Epithelial cell of esophagus (primary cell): ENCODE measurements around the gene EPHX1.

Source experiments
- DNase-seq: peaks from one replicate; pipeline ENCODE4 v3.0.0; 2010; ENCODE audit warnings: low read depth
- H3K4me3 ChIP-seq: 2 replicates; pipeline ENCODE4 v1.5.1; 2011; ENCODE audit warnings: mild to moderate bottlenecking, low read length, control low read depth
- TF ChIP-seq, protein P1 (sequence below): IDR thresholded peaks from 2 replicates; pipeline ENCODE4 v1.5.1; 2011; ENCODE audit warnings: low read depth, mild to moderate bottlenecking, low read length, control low read depth, inconsistent platforms; ENCODE audit not compliant: insufficient read depth; ENCODE audit errors: missing control alignments

The EPHX1 gene

DNA sequence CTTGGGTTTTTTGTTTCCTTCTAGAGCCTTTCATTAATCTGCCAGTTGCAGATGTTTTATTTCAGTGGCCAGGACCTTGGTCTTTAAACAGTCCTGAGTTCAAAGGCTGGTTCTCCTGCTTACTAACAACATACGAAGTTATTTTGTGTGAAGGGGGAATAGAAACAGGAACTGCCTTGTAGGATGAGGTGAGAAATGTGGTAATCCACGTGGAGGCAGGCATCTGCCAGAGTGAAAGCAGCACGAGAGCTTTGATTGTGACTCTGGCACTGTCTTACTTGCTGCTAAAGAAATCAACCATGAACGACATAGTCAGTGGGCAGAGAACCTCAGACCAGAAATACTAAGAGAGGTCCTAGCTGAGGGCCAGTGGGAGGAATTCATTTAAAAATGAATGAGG, 41.9 kb downstream of the EPHX1 start:
- TF ChIP-seq, protein P1, sequence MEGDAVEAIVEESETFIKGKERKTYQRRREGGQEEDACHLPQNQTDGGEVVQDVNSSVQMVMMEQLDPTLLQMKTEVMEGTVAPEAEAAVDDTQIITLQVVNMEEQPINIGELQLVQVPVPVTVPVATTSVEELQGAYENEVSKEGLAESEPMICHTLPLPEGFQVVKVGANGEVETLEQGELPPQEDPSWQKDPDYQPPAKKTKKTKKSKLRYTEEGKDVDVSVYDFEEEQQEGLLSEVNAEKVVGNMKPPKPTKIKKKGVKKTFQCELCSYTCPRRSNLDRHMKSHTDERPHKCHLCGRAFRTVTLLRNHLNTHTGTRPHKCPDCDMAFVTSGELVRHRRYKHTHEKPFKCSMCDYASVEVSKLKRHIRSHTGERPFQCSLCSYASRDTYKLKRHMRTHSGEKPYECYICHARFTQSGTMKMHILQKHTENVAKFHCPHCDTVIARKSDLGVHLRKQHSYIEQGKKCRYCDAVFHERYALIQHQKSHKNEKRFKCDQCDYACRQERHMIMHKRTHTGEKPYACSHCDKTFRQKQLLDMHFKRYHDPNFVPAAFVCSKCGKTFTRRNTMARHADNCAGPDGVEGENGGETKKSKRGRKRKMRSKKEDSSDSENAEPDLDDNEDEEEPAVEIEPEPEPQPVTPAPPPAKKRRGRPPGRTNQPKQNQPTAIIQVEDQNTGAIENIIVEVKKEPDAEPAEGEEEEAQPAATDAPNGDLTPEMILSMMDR, result no peak
- no peak for DNase-seq
- H3K4me3 ChIP-seq, result no peak overlapping the region

- TF ChIP-seq, protein P1, result no peak
- H3K4me3 ChIP-seq, result no peak overlapping the region
- no peak for DNase-seq
These were observed 42.6 kb downstream of the EPHX1 start for GRCh38 chr1:225852413-225853124.

DNA sequence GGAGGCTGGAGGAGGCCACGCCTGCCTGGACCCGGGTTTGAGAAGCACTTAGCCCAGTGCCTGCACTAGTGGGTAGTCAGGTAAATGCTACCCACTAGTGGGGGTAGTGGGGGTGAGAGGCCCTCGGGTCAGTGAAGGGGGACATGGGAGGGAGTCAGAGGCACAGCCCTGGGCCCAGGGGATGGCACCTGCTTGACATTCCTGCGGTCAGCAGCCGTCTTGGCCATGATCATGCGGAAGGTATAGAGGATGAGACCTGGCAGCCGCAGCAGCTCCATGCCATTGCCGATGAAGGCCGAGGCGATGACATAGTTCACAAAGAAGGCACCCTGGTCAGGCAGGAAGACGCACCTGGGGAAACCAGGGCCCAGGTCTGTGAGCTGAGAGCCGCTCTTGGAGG, 43.5 kb downstream of the EPHX1 start:
- TF ChIP-seq, protein P1, result no peak
- DNase-seq, result no peak
- no peak overlapping the region for H3K4me3 ChIP-seq

DNA sequence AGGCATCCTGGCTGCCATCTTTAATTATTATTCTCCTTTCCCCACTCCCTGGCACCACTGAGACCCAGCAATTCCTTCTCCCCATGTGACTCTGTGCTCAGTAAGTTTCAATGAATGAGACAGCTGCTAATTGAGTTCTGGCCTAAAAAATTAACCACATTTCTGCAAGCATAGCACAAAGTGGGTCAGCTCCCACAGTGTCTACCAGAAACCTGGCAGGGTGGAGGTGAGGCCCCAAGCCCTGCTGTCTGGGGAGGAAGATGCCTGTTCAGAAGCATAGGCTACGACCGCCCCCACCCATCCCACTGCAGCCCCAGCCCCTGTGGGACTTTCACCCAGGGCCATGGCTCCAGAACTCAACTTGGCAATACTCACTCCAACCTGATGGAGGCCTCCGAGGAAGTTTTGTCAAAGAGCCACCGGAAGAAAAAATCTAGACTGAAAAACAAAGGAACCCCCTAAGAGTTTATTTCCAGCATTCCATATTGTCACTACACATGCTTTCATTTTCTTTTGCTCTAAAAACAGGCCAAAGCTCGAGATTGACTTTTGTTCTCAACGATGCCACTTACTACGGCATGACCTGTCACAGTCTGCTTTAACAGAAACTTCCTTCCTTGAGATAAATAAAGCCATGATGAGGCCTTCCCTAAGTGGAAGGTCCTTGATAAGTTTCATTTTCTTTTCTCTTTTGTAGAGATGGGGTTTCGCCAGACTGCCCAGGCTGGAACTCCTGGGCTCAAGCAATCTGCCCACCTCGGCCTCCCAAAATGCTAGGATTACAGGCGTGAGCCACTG, 45.8 kb downstream of the EPHX1 start:
- H3K4me3 ChIP-seq, result no peak overlapping the region
- TF ChIP-seq, protein P1, result no peak
- no peak for DNase-seq

GRCh38 chr1:225857256-225857655, 47.3 kb downstream of the EPHX1 start:
- TF ChIP-seq, protein P1, result no peak
- H3K4me3 ChIP-seq, result no peak overlapping the region
- no peak for DNase-seq

GRCh38 chr1:225859151-225859550, 49.2 kb downstream of the EPHX1 start:
- H3K4me3 ChIP-seq, result no peak overlapping the region
- no peak for DNase-seq
- TF ChIP-seq, protein P1, result no peak

DNA sequence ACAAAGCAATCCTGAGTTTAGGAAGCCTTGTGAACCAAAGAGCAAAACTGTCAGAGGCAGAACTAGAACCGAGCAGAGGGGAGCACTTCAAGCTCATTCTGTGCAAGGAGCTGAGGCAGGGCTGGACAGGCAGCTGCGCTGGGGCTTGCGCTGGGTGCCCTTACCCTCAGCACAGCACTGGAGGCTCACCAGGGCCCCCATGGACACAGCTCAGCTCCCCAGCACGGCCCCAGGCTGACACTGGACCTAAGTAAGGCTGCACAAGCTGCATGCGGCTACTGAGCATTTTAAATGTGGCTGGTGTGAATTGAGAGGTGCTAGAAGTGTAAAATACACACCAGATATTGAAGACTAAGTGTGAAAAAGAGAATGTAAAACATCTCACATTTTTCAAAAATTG, 50.2 kb downstream of the EPHX1 start:
- no peak overlapping the region for H3K4me3 ChIP-seq
- TF ChIP-seq, protein P1, result no peak
- no peak for DNase-seq
